ENCODE measurements around the gene ADCY6. TPM values are rescaled to one million over a fixed set of nuclear protein-coding genes. Genes with fewer than 3 reads are reported as not detected.

The ADCY6 gene
- total RNA-seq, 2 experiments from 2014 or later, result not detected

DNA sequence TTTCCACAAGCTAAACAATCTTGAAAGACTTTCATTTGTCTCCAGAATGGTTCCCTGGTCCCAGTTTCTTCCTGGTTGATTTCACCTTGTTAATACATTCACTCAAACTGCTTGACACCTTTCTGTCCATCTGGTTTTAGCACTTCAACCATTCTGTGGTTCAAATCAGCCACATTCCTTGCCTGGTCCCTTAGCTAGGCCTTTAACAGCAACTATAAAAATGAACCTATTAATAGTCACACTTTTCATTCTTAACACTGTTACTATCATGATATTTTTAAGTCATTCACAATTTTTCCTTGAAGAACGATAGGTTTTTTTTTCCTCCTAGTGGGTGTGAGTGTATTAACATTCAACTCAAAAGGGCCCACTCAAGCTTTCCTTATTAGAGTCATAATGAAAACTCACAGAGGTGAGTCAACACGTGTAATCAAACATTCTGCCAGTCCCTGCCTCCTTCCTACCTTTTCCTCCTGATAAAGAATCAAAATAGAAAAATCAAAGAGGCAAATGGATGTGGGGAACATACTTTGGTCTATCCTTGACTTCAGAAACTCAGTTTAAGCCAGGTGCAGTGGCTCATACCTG, 38.0 kb downstream of the ADCY6 start:
- intact Hi-C loops (cut with micrococcal nuclease; ENCODE audit: unreplicated experiment), result no loop called here
- ChIA-PET POLR2A (no interaction called here), CTCF (ENCODE audit: unreplicated experiment) (no interaction called here)
- no peaks in the 10 kb centered on the region for H3K36me3 ChIP-seq (ENCODE audit: insufficient read depth, low read length)
- no peaks in the 10 kb centered on the region for H3K79me2 ChIP-seq (ENCODE audit: insufficient read depth, low read depth, low read length)
- no peaks in the 10 kb centered on the region for H3K4me1 ChIP-seq (ENCODE audit: insufficient read depth, low read length, poor library complexity, severe bottlenecking)
- no peak overlapping the region for H3K27ac ChIP-seq (ENCODE audit: low read depth, low read length, poor library complexity, severe bottlenecking)
- H3K9me3 ChIP-seq (ENCODE audit: low read length), result no peaks in the 10 kb centered on the region
- H3K4me3 ChIP-seq (ENCODE audit: low read depth, low read length, poor library complexity, severe bottlenecking), result no peak overlapping the region
- H3K9me2 ChIP-seq (ENCODE audit: insufficient read depth, low read length), result no peaks in the 10 kb centered on the region
- BruUV-seq (replicated peaks), result no TSS peak
- DNase-seq (ENCODE audit: low spot score), result no peak
- TF ChIP-seq, protein P1, sequence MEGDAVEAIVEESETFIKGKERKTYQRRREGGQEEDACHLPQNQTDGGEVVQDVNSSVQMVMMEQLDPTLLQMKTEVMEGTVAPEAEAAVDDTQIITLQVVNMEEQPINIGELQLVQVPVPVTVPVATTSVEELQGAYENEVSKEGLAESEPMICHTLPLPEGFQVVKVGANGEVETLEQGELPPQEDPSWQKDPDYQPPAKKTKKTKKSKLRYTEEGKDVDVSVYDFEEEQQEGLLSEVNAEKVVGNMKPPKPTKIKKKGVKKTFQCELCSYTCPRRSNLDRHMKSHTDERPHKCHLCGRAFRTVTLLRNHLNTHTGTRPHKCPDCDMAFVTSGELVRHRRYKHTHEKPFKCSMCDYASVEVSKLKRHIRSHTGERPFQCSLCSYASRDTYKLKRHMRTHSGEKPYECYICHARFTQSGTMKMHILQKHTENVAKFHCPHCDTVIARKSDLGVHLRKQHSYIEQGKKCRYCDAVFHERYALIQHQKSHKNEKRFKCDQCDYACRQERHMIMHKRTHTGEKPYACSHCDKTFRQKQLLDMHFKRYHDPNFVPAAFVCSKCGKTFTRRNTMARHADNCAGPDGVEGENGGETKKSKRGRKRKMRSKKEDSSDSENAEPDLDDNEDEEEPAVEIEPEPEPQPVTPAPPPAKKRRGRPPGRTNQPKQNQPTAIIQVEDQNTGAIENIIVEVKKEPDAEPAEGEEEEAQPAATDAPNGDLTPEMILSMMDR (conservative IDR thresholded peaks at IDR 0.05; ENCODE audit: low read length), result no peak
- no peak for TF ChIP-seq EZH2phosphoT487 (IDR thresholded peaks at IDR 0.05; ENCODE audit: borderline replicate concordance, low read depth, low read length)
- H2AFZ ChIP-seq (ENCODE audit: low read length), result no peak overlapping the region
- H3K4me2 ChIP-seq (ENCODE audit: low read length), result no peak overlapping the region
- no peaks in the 10 kb centered on the region for H4K20me1 ChIP-seq (ENCODE audit: insufficient read depth, low read length)

DNA sequence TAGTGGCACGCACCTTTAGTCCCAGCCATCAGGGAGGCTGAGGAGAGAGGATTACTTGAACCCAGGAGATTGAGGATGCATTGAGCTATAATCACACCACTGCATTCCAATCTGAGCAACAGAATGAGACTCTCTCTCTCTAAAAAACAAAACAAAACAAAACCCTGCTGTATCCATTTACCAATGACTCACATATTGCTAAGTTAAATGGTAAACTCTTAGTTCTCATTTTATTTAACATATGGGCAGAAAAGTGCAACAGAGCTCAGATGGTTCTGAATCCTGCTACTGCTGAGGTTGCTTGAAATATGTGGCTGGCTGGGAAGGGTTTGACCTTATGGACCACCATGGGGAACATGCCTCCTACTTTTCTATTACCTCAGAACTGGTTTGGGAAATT, 38.7 kb downstream of the ADCY6 start:
- TF ChIP-seq EZH2phosphoT487 (IDR thresholded peaks at IDR 0.05; ENCODE audit: borderline replicate concordance, low read depth, low read length), result no peak
- TF ChIP-seq, protein P1 (conservative IDR thresholded peaks at IDR 0.05; ENCODE audit: low read length), result no peak
- H3K9me2 ChIP-seq (ENCODE audit: insufficient read depth, low read length), result no peaks in the 10 kb centered on the region
- POLR2A ChIA-PET, result no interaction called here
- H2AFZ ChIP-seq (ENCODE audit: low read length), result no peak overlapping the region
- no peak overlapping the region for H3K27ac ChIP-seq (ENCODE audit: low read depth, low read length, poor library complexity, severe bottlenecking)
- H3K36me3 ChIP-seq (ENCODE audit: insufficient read depth, low read length), result no peaks in the 10 kb centered on the region
- H3K4me2 ChIP-seq (ENCODE audit: low read length), result no peak overlapping the region
- H3K4me1 ChIP-seq (ENCODE audit: insufficient read depth, low read length, poor library complexity, severe bottlenecking), result no peaks in the 10 kb centered on the region
- intact Hi-C loops (cut with micrococcal nuclease; ENCODE audit: unreplicated experiment), result no loop called here
- no peaks in the 10 kb centered on the region for H3K9me3 ChIP-seq (ENCODE audit: low read length)
- H3K79me2 ChIP-seq (ENCODE audit: insufficient read depth, low read depth, low read length), result no peaks in the 10 kb centered on the region
- no peaks in the 10 kb centered on the region for H4K20me1 ChIP-seq (ENCODE audit: insufficient read depth, low read length)
- no TSS peak for BruUV-seq (replicated peaks)
- DNase-seq (ENCODE audit: low spot score), result no peak
- CTCF ChIA-PET (ENCODE audit: unreplicated experiment), result no interaction called here
- no peak overlapping the region for H3K4me3 ChIP-seq (ENCODE audit: low read depth, low read length, poor library complexity, severe bottlenecking)

DNA sequence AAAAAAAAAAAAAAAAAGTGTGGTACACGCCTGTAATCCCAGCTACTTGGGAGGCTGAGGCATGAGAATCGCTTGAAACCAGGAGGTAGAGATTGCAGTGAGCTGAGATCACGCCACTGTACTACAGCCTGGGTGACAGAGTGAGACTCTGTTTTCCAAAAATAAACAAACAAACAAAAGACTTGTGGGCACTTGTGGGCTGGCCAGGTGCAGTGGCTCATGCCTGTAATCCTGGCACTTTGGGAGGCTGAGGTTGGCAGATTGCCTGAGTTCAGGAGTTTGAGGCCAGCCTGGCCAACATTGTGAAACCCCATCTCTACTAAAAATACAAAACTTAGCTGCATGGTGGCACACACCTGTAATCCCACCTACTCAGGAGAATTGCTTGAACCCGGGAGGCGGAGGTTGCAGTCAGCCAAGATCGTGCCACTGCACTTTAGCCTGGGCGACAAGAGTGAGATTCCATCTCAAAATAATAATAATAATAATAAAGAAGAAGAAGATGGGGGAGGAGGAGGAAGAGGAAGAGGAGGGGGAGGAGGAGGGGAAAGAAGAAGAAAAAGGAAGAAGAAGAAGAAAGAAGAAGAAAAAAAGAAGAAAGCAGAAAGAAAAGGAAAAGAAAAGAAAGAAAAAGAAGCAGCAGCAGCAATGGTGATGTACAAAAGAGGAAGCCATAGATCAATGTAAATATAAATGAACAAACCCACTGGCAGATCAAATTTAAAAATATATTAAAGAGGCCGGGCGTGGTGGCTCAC, 44.5 kb downstream of the ADCY6 start:
- Histone ChIP-seq H3K36me3 (ENCODE audit: insufficient read depth, low read length) (no peaks in the 10 kb centered on the region), H3K27ac (ENCODE audit: low read depth, low read length, poor library complexity, severe bottlenecking) (no peak overlapping the region), H3K4me1 (ENCODE audit: insufficient read depth, low read length, poor library complexity, severe bottlenecking) (no peaks in the 10 kb centered on the region), H4K20me1 (ENCODE audit: insufficient read depth, low read length) (no peaks in the 10 kb centered on the region), H2AFZ (ENCODE audit: low read length) (no peak overlapping the region), H3K4me2 (ENCODE audit: low read length) (no peak overlapping the region), H3K9me3 (ENCODE audit: low read length) (no peaks in the 10 kb centered on the region), H3K9me2 (ENCODE audit: insufficient read depth, low read length) (no peaks in the 10 kb centered on the region), H3K79me2 (ENCODE audit: insufficient read depth, low read depth, low read length) (no peaks in the 10 kb centered on the region), H3K4me3 (ENCODE audit: low read depth, low read length, poor library complexity, severe bottlenecking) (no peak overlapping the region)
- no peak for TF ChIP-seq EZH2phosphoT487 (IDR thresholded peaks at IDR 0.05; ENCODE audit: borderline replicate concordance, low read depth, low read length)
- TF ChIP-seq, protein P1 (conservative IDR thresholded peaks at IDR 0.05; ENCODE audit: low read length), result no peak
- POLR2A ChIA-PET, result interaction anchor here (0.6 kb wide), 1 partner anchor 1758 kb away, joined by 6 read pairs; no protein-coding TSS in a partner anchor
- DNase-seq (ENCODE audit: low spot score), result no peak
- BruUV-seq (replicated peaks), result no TSS peak
- CTCF ChIA-PET (ENCODE audit: unreplicated experiment), result no interaction called here
- intact Hi-C loops (cut with micrococcal nuclease; ENCODE audit: unreplicated experiment), result no loop called here
